Astrocyte of the spinal cord (primary cell): Measurements from ENCODE around the gene RAB31.

ENCODE experiments used
- DNase-seq: peaks from one replicate; pipeline ENCODE4 v3.0.0; 2011; ENCODE audit warnings: low read depth, low spot score
- H3K4me3 ChIP-seq: 2 replicates; pipeline ENCODE4 v1.5.1; 2011; ENCODE audit warnings: low read depth, mild to moderate bottlenecking, low read length, moderate library complexity
- CTCF ChIP-seq: IDR thresholded peaks from 2 replicates; pipeline ENCODE4 v1.5.1; 2012; ENCODE audit warnings: low read depth, mild to moderate bottlenecking, low read length, inconsistent platforms
- in situ Hi-C: cut with HindIII; loops from 2 replicates; pipeline ENCODE4 v1.10.0; 2017; ENCODE audit warnings: low sequenced_read_pairs

The RAB31 gene

GRCh38 chr18:9771261-9771976, 63.3 kb downstream of the RAB31 start:
- DNase-seq: peak; percentile 65
- in situ Hi-C loops: no loop called here
- peak; percentile 98 for TF ChIP-seq CTCF
- H3K4me3 ChIP-seq: no peak overlapping the region

GRCh38 chr18:9771977-9772660, 64.0 kb downstream of the RAB31 start:
- H3K4me3 ChIP-seq: no peak overlapping the region
- no peak for TF ChIP-seq CTCF
- in situ Hi-C loops: no loop called here
- no peak for DNase-seq

- no peak for DNase-seq
- H3K4me3 ChIP-seq: no peak overlapping the region
- TF ChIP-seq CTCF: no peak
- in situ Hi-C loops: no loop called here
Measured at GRCh38 chr18:9772847-9773677, 65.0 kb downstream of the RAB31 start.

GRCh38 chr18:9774150-9774549, 66.0 kb downstream of the RAB31 start:
- H3K4me3 ChIP-seq: no peak overlapping the region
- no peak for TF ChIP-seq CTCF
- in situ Hi-C loops: no loop called here
- no peak for DNase-seq

- no peak overlapping the region for H3K4me3 ChIP-seq
- in situ Hi-C loops: no loop called here
- no peak for TF ChIP-seq CTCF
- no peak for DNase-seq
Measured at GRCh38 chr18:9775178-9775577, 67.1 kb downstream of the RAB31 start.

GRCh38 chr18:9779630-9780029, 71.5 kb downstream of the RAB31 start:
- DNase-seq: no peak
- in situ Hi-C loops: no loop called here
- H3K4me3 ChIP-seq: no peak overlapping the region
- TF ChIP-seq CTCF: no peak
